ENCODE data around the gene MAP1LC3B. TPM values are rescaled to one million over a fixed set of nuclear protein-coding genes. Genes with fewer than 3 reads are reported as not detected.

MAP1LC3B gene
- total RNA-seq, 1 donor from 2014 or later, result 37.9 TPM

DNA sequence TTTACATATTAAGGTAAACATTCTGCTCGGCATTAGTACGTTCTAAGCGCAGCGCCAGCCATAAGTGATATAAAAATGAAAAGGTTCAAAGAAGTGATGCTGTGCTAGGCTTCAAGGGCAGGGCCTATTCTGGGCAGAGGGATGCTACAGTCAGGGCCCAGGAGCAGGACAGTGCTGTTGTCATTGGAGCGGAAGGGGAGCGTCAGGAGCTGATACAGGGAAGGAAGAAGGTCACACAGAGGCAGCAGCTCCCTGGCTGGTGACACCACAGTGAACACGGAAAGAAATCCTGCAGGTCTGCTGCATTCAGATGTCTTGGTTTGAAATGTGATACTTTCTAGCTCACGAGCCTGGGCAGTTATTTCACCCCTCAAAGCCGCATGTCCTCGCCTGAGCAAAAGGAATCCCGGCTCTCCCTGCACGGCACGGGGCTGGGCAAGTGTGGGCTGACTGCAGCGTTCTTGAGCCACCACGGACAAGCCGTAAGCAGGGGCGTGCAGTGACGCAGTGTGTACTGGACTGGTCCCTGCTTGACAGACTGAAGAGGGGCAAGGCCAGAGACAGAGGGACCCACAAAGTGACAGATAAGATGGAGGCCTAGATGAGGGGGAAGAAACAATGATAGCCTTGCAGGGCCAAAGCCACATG lies 59.6 kb downstream of the MAP1LC3B start:
- no peak for TF ChIP-seq CTCF (conservative IDR thresholded peaks at IDR 0.05)
- no peak for DNase-seq (ENCODE audit: low read depth, low spot score)
- Mint-ChIP-seq H3K9me3 (no peaks in the 10 kb centered on the region), H3K36me3 (ENCODE audit: low read depth) (peaks cover 14% of the 10 kb centered on the region), H3K27me3 (ENCODE audit: low read depth) (no peaks in the 10 kb centered on the region), H3K4me1 (peaks cover 12% of the 10 kb centered on the region), H3K27ac (ENCODE audit: unreplicated experiment) (no peak overlapping the region), H3K4me3 (no peak overlapping the region)

GRCh38 chr16:87453326-87453725 lies 61.2 kb downstream of the MAP1LC3B start:
- H3K27ac Mint-ChIP-seq (ENCODE audit: unreplicated experiment), result peak overlapping the region; percentile 35
- DNase-seq (ENCODE audit: low read depth, low spot score), result no peak
- peaks cover 6% of the 10 kb centered on the region for H3K36me3 Mint-ChIP-seq (ENCODE audit: low read depth)
- no peaks in the 10 kb centered on the region for H3K27me3 Mint-ChIP-seq (ENCODE audit: low read depth)
- H3K9me3 Mint-ChIP-seq, result no peaks in the 10 kb centered on the region
- peaks cover 12% of the 10 kb centered on the region for H3K4me1 Mint-ChIP-seq
- no peak for TF ChIP-seq CTCF (conservative IDR thresholded peaks at IDR 0.05)
- H3K4me3 Mint-ChIP-seq, result no peak overlapping the region

Other genes starting within 250 kb of the MAP1LC3B start
- 6.8 and 8.8 TPM in 2 replicates for gene C16orf95, start 74.9 kb upstream of the MAP1LC3B start, total RNA-seq
- gene FBXO31, start 8.6 kb upstream of the MAP1LC3B start, total RNA-seq, result 19.4 and 23.7 TPM in 2 replicates
- gene ZCCHC14, start 100.7 kb downstream of the MAP1LC3B start, total RNA-seq, result 45.5 and 46.9 TPM in 2 replicates
- 9.1 and 9.5 TPM in 2 replicates for gene JPH3, start 210.2 kb downstream of the MAP1LC3B start, total RNA-seq

Measured in neural crest cell (in vitro differentiated cells).